ENCODE data around the gene RASGRF2. TPM values are rescaled to one million over a fixed set of nuclear protein-coding genes. Genes with fewer than 3 reads are reported as not detected.

The RASGRF2 gene
- total and polyA plus RNA-seq, 9 of the 15 experiments (the other 6 are each of a cell fraction or from before 2014, with no cell fraction given) = 0.01 to 0.22 (median 0.08) TPM; not detected in 2

GRCh38 chr5:80989883-80990282 is 29.7 kb downstream of the RASGRF2 start:
- Histone ChIP-seq H3K27ac (ENCODE audit: extremely low read depth, low read depth, low read length) (no peak overlapping the region), H3K4me3 (no peak overlapping the region)
- POLR2A ChIA-PET = no interaction called here
- TF ChIP-seq POLR2A (conservative IDR thresholded peaks at IDR 0.05) (no peak), ZC3H11A (IDR thresholded peaks at IDR 0.05; ENCODE audit: low read depth, low read length) (no peak), ZNF174 (CRISPR knock-in tag; IDR thresholded peaks at IDR 0.05) (no peak), ZFX (CRISPR knock-in tag; IDR thresholded peaks at IDR 0.05) (no peak), ZNF668 (CRISPR knock-in tag; IDR thresholded peaks at IDR 0.05) (no peak), ETS1 (conservative IDR thresholded peaks at IDR 0.05; ENCODE audit: control insufficient read depth, low read depth, low read length) (no peak), ZNF217 (CRISPR knock-in tag; IDR thresholded peaks at IDR 0.05) (no peak), ZNF24 (IDR thresholded peaks at IDR 0.05) (no peak), HINFP (tag; conservative IDR thresholded peaks at IDR 0.05; ENCODE audit: low read depth) (no peak), ETV5 (CRISPR knock-in tag; IDR thresholded peaks at IDR 0.05; ENCODE audit: low read depth) (no peak), ZNF512 (tag; IDR thresholded peaks at IDR 0.05) (no peak), FOXP4 (CRISPR knock-in tag; IDR thresholded peaks at IDR 0.05; ENCODE audit: borderline replicate concordance) (no peak), PPARD (CRISPR knock-in tag; IDR thresholded peaks at IDR 0.05) (no peak), ELK1 (CRISPR knock-in tag; IDR thresholded peaks at IDR 0.05) (no peak), CGGBP1 (CRISPR knock-in tag; IDR thresholded peaks at IDR 0.05) (no peak)

More at GRCh38 chr5:80989883-80990282, 29.7 kb downstream of the RASGRF2 start:
- intact Hi-C loops (cut with micrococcal nuclease) (no loop called here), in situ Hi-C loops (cut with MboI) (no loop called here)
- Histone ChIP-seq H2AFZ (ENCODE audit: low read depth, low read length) (no peak overlapping the region), H3K9ac (ENCODE audit: insufficient read depth in 1 of 2, low read depth in 2 of 2, low read length in 2 of 2) (no peak overlapping the region), H3K36me3 (ENCODE audit: control insufficient read depth, insufficient read depth, low read length) (no peaks in the 10 kb centered on the region), H3K9me3 (replicated peaks; ENCODE audit: control insufficient read depth, insufficient read depth, low read depth, low read length) (no peaks in the 10 kb centered on the region), H3K4me2 (ENCODE audit: insufficient read depth, low read length) (no peak overlapping the region), H3K27me3 (ENCODE audit: control insufficient read depth in 2 of 2, insufficient read depth in 2 of 2, low read length in 2 of 2) (peaks cover 0 to 5% of the 10 kb centered on the region in 2 experiments; a peak in 1 of 5 replicates), H3K9me1 (ENCODE audit: control insufficient read depth, insufficient read depth, low read length) (no peaks in the 10 kb centered on the region), H3K79me2 (ENCODE audit: control insufficient read depth, insufficient read depth, low read length) (no peaks in the 10 kb centered on the region), H3K4me1 (replicated peaks in 1 of 2; ENCODE audit: control insufficient read depth in 2 of 2, insufficient read depth in 2 of 2, low read length in 2 of 2) (no peaks in the 10 kb centered on the region), H4K20me1 (replicated peaks; ENCODE audit: control insufficient read depth, insufficient read depth, low read length) (no peaks in the 10 kb centered on the region)
- DNase-seq (ENCODE audit: extremely low read depth in 1 of 4, low spot score in 3 of 4) (no peak), FAIRE-seq (no peak), ATAC-seq (no peak)
- WGBS (ENCODE audit: insufficient coverage, low coverage, missing lambda C conversion rate) = 0% methylated on average over 3 of the region's 3 CpGs
- CTCF ChIA-PET (ENCODE audit: low intra/inter-chr PET ratio) = no interaction called here
- BruUV-seq (replicated peaks) = no TSS peak

Data from K562 (cell line).